Hepatocyte (in vitro differentiated cells): ENCODE measurements around the gene AKAP13.
"Not testable (repeated sequence)": the region's sequence is repeated elsewhere in the genome, so short reads cannot be mapped to it uniquely, and the experiment has no call there.

ENCODE experiments used
- CTCF ChIP-seq: fragments of 200-600 bp; sonication (generic); IDR thresholded peaks from 2 replicates; pipeline ENCODE4 v1.5.1; 2016; ENCODE audit warnings: antibody characterized with exemption, mild to moderate bottlenecking; ENCODE audit not compliant: poor library complexity
- EZH2 ChIP-seq: fragments of 200-600 bp; sonication (generic); IDR thresholded peaks from 2 replicates; pipeline ENCODE4 v1.6.1; 2016; ENCODE audit warnings: antibody characterized with exemption, mild to moderate bottlenecking, borderline replicate concordance

- TF ChIP-seq EZH2, CTCF: not testable (repeated sequence)
These were observed 31.3 kb upstream of the AKAP13 start for GRCh38 chr15:85349062-85349461.
